ENCODE data around the gene ATP11C. TPM values are rescaled to one million over a fixed set of nuclear protein-coding genes. Genes with fewer than 3 reads are reported as not detected.

The ATP11C gene
- polyA plus RNA-seq, 1 donor (not counting 4 experiments of a cell fraction or from before 2014, with no cell fraction given): 14.0 TPM

- Histone ChIP-seq H3K9ac (ENCODE audit: control insufficient read depth, extremely low read depth, insufficient read depth, low read length) (no peak overlapping the region), H3K79me2 (ENCODE audit: control insufficient read depth, insufficient read depth, low read length) (no peaks in the 10 kb centered on the region), H3K9me3 (ENCODE audit: control insufficient read depth, low read depth, low read length) (no peaks in the 10 kb centered on the region), H3K4me1 (ENCODE audit: control insufficient read depth, extremely low read depth, insufficient read depth, low read length) (no peaks in the 10 kb centered on the region), H3K27ac (ENCODE audit: control insufficient read depth, insufficient read depth, low read length) (no peak overlapping the region), H3K4me3 (ENCODE audit: control insufficient read depth in 2 of 3, extremely low read depth in 1 of 3, insufficient read depth in 2 of 3, low read depth in 1 of 3, low read length in 3 of 3) (no peak overlapping the region), H3K4me2 (ENCODE audit: control insufficient read depth, extremely low read depth, insufficient read depth, low read depth, low read length) (no peak overlapping the region), H3K27me3 (ENCODE audit: control insufficient read depth, extremely low read depth, insufficient read depth, low read length) (no peaks in the 10 kb centered on the region), H2AFZ (ENCODE audit: control insufficient read depth, low read length) (no peak overlapping the region), H4K20me1 (ENCODE audit: control insufficient read depth, extremely low read depth, insufficient read depth, low read length) (no peaks in the 10 kb centered on the region), H3K36me3 (ENCODE audit: control insufficient read depth in 2 of 2, extremely low read depth in 1 of 2, insufficient read depth in 2 of 2, low read length in 2 of 2) (no peaks in the 10 kb centered on the region), H3K9me1 (ENCODE audit: control insufficient read depth, extremely low read depth, insufficient read depth, low read length) (no peaks in the 10 kb centered on the region)
- dilution Hi-C loops (cut with MboI; ENCODE audit: extremely low pct_ligation_motif_present, low sequenced_read_pairs): no loop called here
- no peak for FAIRE-seq
- no peak for DNase-seq (ENCODE audit: low read depth, low spot score)
- no peak for TF ChIP-seq CTCF (optimal IDR thresholded peaks at IDR 0.05 in 1 of 3, IDR thresholded peaks at IDR 0.05 in 1 of 3, conservative IDR thresholded peaks at IDR 0.05 in 1 of 3; ENCODE audit: extremely low read depth in 1 of 3, insufficient read depth in 2 of 3, low read length in 3 of 3)
- no peak for TF ChIP-seq EZH2 (IDR thresholded peaks at IDR 0.05; ENCODE audit: low read length)
These were observed 134.2 kb downstream of the ATP11C start for GRCh38 chrX:139798701-139799100.

GRCh38 chrX:139795196-139795595 is 137.7 kb downstream of the ATP11C start:
- no peak for FAIRE-seq
- TF ChIP-seq CTCF (optimal IDR thresholded peaks at IDR 0.05 in 1 of 3, IDR thresholded peaks at IDR 0.05 in 1 of 3, conservative IDR thresholded peaks at IDR 0.05 in 1 of 3; ENCODE audit: extremely low read depth in 1 of 3, insufficient read depth in 2 of 3, low read length in 3 of 3): no peak
- no peak for TF ChIP-seq EZH2 (IDR thresholded peaks at IDR 0.05; ENCODE audit: low read length)
- DNase-seq (ENCODE audit: low read depth, low spot score): no peak

More at GRCh38 chrX:139795196-139795595, 137.7 kb downstream of the ATP11C start:
- no peak overlapping the region for H2AFZ ChIP-seq (ENCODE audit: control insufficient read depth, low read length)
- H3K9me3 ChIP-seq (ENCODE audit: control insufficient read depth, low read depth, low read length): no peaks in the 10 kb centered on the region
- H3K27me3 ChIP-seq (ENCODE audit: control insufficient read depth, extremely low read depth, insufficient read depth, low read length): no peaks in the 10 kb centered on the region
- H3K79me2 ChIP-seq (ENCODE audit: control insufficient read depth, insufficient read depth, low read length): no peaks in the 10 kb centered on the region
- H3K27ac ChIP-seq (ENCODE audit: control insufficient read depth, insufficient read depth, low read length): no peak overlapping the region
- dilution Hi-C loops (cut with MboI; ENCODE audit: extremely low pct_ligation_motif_present, low sequenced_read_pairs): no loop called here
- H3K4me3 ChIP-seq (ENCODE audit: control insufficient read depth in 2 of 3, extremely low read depth in 1 of 3, insufficient read depth in 2 of 3, low read depth in 1 of 3, low read length in 3 of 3): no peak overlapping the region
- H3K4me1 ChIP-seq (ENCODE audit: control insufficient read depth, extremely low read depth, insufficient read depth, low read length): no peaks in the 10 kb centered on the region
- H3K9me1 ChIP-seq (ENCODE audit: control insufficient read depth, extremely low read depth, insufficient read depth, low read length): no peaks in the 10 kb centered on the region
- H4K20me1 ChIP-seq (ENCODE audit: control insufficient read depth, extremely low read depth, insufficient read depth, low read length): no peaks in the 10 kb centered on the region
- no peak overlapping the region for H3K4me2 ChIP-seq (ENCODE audit: control insufficient read depth, extremely low read depth, insufficient read depth, low read depth, low read length)
- H3K36me3 ChIP-seq (ENCODE audit: control insufficient read depth in 2 of 2, extremely low read depth in 1 of 2, insufficient read depth in 2 of 2, low read length in 2 of 2): no peaks in the 10 kb centered on the region
- H3K9ac ChIP-seq (ENCODE audit: control insufficient read depth, extremely low read depth, insufficient read depth, low read length): no peak overlapping the region

All from keratinocyte (primary cell).